Fibroblast of mammary gland (primary cell): ENCODE measurements around the gene BIRC7.
"Not testable (repeated sequence)": the region's sequence is repeated elsewhere in the genome, so short reads cannot be mapped to it uniquely, and the experiment has no call there.

Experiments
- DNase-seq: peaks from one replicate; pipeline ENCODE4 v3.0.0-alpha.2; 2010; ENCODE audit warnings: low read depth
- H3K4me3 ChIP-seq: 2 replicates; pipeline ENCODE4 v1.5.1; 2011; ENCODE audit warnings: low read depth, mild to moderate bottlenecking, low read length, moderate library complexity; ENCODE audit not compliant: control insufficient read depth
- CTCF ChIP-seq: conservative IDR thresholded peaks from 2 replicates; pipeline ENCODE4 v1.5.1; 2011; ENCODE audit warnings: low read depth, low read length, inconsistent platforms; ENCODE audit not compliant: control insufficient read depth, insufficient read depth

The BIRC7 gene

GRCh38 chr20:63249891-63250290, 14.2 kb downstream of the BIRC7 start:
- H3K4me3 ChIP-seq = no peak overlapping the region
- no peak for TF ChIP-seq CTCF
- no peak for DNase-seq

GRCh38 chr20:63251350-63251749, 15.6 kb downstream of the BIRC7 start:
- DNase-seq, H3K4me3 ChIP-seq: not testable (repeated sequence)

- H3K4me3 ChIP-seq = no peak overlapping the region
- DNase-seq = no peak
- TF ChIP-seq CTCF = no peak
Measured at GRCh38 chr20:63252284-63252711, 16.6 kb downstream of the BIRC7 start.

GRCh38 chr20:63253065-63253437, 17.3 kb downstream of the BIRC7 start:
- DNase-seq = no peak
- no peak for TF ChIP-seq CTCF
- no peak overlapping the region for H3K4me3 ChIP-seq

- H3K4me3 ChIP-seq = no peak overlapping the region
- DNase-seq = no peak
Measured at GRCh38 chr20:63253438-63254231, 17.9 kb downstream of the BIRC7 start.

GRCh38 chr20:63254232-63254605, 18.5 kb downstream of the BIRC7 start, which contains the start of gene NKAIN4:
Gene NKAIN4, minus strand, starts transcription at chr20:63254463. Its CDS starts 13 bp downstream, at chr20:63254450.
- H3K4me3 ChIP-seq = no peak within 1 kb of the TSS
- TF ChIP-seq CTCF = no peak
- no peak for DNase-seq

More at GRCh38 chr20:63253438-63254231, 17.9 kb downstream of the BIRC7 start:
- TF ChIP-seq CTCF = no peak

GRCh38 chr20:63254606-63255384, 19.1 kb downstream of the BIRC7 start:
- no peak overlapping the region for H3K4me3 ChIP-seq
- TF ChIP-seq CTCF = no peak
- DNase-seq = no peak
